Gastrocnemius medialis (tissue), 4 donors: ENCODE measurements around the gene ELANE.

Source experiments
- POLR2A ChIP-seq, 2 donors: fragments of 450-650 bp; IDR thresholded peaks; one replicate each; pipeline ENCODE4 v1.6.1; 2017; ENCODE audit warnings: antibody characterized with exemption in 2 of 2, mild to moderate bottlenecking in 2 of 2, moderate library complexity in 2 of 2
- TF ChIP-seq, protein P1 (sequence below), 5 experiments: fragments of 450-650 bp in 3 of 5; fragments of 200-600 bp in 2 of 5; sonication (generic) in 2 of 5; IDR thresholded peaks in 4 of 5; conservative IDR thresholded peaks in 1 of 5; 1 replicate in 4 of 5; 2 replicates in 1 of 5; pipeline ENCODE4 v1.5.1; 2016 to 2019; ENCODE audit warnings: antibody characterized with exemption in 5 of 5, mild to moderate bottlenecking in 3 of 5, moderate library complexity in 3 of 5

DNA sequence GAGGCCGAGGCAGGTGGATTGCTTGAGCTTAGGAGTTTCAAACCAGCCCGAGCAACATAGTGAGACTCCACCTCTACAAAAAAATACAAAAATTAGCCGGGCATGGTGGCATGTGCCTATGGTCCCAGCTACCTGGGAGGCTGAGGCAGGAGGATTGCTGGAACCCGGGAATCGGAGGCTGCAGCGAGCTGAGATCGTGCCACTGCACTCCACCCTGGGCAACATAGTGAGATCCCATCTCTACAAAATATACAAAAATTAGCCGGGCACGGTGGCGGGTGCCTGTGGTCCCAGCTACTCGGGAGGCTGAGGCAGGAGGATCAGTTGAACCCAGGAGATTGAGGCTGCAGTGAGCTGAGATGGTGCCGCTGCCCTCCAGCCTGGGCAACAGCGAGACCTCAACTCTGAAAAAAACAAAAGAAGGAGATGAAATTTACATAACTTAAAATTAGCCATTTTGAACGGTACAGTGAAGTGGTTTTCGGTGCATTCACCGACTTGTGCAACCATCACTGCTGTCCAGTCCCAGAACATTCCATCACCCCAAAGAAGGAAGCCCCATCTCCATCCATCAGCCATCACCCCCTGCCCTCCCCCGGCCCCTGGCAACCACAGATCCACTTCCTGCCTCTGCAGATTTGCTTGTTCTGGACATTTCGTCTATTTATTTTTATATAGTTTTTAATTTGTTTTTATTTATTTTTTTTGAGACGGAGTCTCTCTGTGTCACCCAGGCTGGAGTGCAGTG, 26.0 kb upstream of the ELANE start:
- TF ChIP-seq POLR2A (IDR thresholded peaks at IDR 0.05), result no peak
- TF ChIP-seq, protein P1, sequence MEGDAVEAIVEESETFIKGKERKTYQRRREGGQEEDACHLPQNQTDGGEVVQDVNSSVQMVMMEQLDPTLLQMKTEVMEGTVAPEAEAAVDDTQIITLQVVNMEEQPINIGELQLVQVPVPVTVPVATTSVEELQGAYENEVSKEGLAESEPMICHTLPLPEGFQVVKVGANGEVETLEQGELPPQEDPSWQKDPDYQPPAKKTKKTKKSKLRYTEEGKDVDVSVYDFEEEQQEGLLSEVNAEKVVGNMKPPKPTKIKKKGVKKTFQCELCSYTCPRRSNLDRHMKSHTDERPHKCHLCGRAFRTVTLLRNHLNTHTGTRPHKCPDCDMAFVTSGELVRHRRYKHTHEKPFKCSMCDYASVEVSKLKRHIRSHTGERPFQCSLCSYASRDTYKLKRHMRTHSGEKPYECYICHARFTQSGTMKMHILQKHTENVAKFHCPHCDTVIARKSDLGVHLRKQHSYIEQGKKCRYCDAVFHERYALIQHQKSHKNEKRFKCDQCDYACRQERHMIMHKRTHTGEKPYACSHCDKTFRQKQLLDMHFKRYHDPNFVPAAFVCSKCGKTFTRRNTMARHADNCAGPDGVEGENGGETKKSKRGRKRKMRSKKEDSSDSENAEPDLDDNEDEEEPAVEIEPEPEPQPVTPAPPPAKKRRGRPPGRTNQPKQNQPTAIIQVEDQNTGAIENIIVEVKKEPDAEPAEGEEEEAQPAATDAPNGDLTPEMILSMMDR (IDR thresholded peaks at IDR 0.05 in 4 of 5, conservative IDR thresholded peaks at IDR 0.05 in 1 of 5), result no peak
